Gastrocnemius medialis (tissue), 4 donors: ENCODE results near the gene TNFAIP8.

Source experiments
- POLR2A ChIP-seq, 2 donors: fragments of 450-650 bp; IDR thresholded peaks; one replicate each; pipeline ENCODE4 v1.6.1; 2017; ENCODE audit warnings: antibody characterized with exemption in 2 of 2, mild to moderate bottlenecking in 2 of 2, moderate library complexity in 2 of 2
- TF ChIP-seq, protein P1 (sequence below), 5 experiments: fragments of 450-650 bp in 3 of 5; fragments of 200-600 bp in 2 of 5; sonication (generic) in 2 of 5; IDR thresholded peaks in 4 of 5; conservative IDR thresholded peaks in 1 of 5; 1 replicate in 4 of 5; 2 replicates in 1 of 5; pipeline ENCODE4 v1.5.1; 2016 to 2019; ENCODE audit warnings: antibody characterized with exemption in 5 of 5, mild to moderate bottlenecking in 3 of 5, moderate library complexity in 3 of 5

GRCh38 chr5:119360905-119361593, 5.2 kb downstream of the TNFAIP8 start:
- TF ChIP-seq, protein P1, sequence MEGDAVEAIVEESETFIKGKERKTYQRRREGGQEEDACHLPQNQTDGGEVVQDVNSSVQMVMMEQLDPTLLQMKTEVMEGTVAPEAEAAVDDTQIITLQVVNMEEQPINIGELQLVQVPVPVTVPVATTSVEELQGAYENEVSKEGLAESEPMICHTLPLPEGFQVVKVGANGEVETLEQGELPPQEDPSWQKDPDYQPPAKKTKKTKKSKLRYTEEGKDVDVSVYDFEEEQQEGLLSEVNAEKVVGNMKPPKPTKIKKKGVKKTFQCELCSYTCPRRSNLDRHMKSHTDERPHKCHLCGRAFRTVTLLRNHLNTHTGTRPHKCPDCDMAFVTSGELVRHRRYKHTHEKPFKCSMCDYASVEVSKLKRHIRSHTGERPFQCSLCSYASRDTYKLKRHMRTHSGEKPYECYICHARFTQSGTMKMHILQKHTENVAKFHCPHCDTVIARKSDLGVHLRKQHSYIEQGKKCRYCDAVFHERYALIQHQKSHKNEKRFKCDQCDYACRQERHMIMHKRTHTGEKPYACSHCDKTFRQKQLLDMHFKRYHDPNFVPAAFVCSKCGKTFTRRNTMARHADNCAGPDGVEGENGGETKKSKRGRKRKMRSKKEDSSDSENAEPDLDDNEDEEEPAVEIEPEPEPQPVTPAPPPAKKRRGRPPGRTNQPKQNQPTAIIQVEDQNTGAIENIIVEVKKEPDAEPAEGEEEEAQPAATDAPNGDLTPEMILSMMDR (IDR thresholded peaks at IDR 0.05 in 4 of 5, conservative IDR thresholded peaks at IDR 0.05 in 1 of 5) = no peak
- TF ChIP-seq POLR2A (IDR thresholded peaks at IDR 0.05) = no peak
